Naive thymus-derived CD8-positive, alpha-beta T cell (primary cell): Measurements from ENCODE around the gene KCNJ1. TPM values are rescaled to one million over a fixed set of nuclear protein-coding genes. Genes with fewer than 3 reads are reported as not detected.

Experiments
- ATAC-seq, 2 donors: fragments of 150-1000 bp; cut with Tn5 transposase in 1 of 2; sonication (Bioruptor Pico), chemical (Tn5 transposase) in 1 of 2; 1 replicate in 1 of 2; 2 replicates in 1 of 2; pipeline ENCODE4 v1.10.0; 2021; ENCODE audit warnings: mild to moderate bottlenecking in 2 of 2, moderate library complexity in 2 of 2
- POLR2A ChIA-PET: fragments of 350-600 bp; sonication (Branson Sonifier 250); formaldehyde crosslinking; loops from one replicate; lab custom pipeline; 2021; ENCODE audit warnings: antibody characterized with exemption; lab: Charles Lee
- DNase-seq, 10 donors: peaks; one replicate each; pipeline versions ENCODE4 v3.0.0 to v3.0.0-alpha.2; 2020 to 2022
- H3K27ac Mint-ChIP-seq, 10 donors: one replicate each; pipeline ENCODE4 v1.8.0; 2020 to 2022; ENCODE audit warnings: mild to moderate bottlenecking in 10 of 10, mixed read lengths in 10 of 10, moderate library complexity in 4 of 10, inconsistent platforms in 1 of 10
- H3K27me3 Mint-ChIP-seq, 5 donors: one replicate each; pipeline ENCODE4 v1.8.0; 2021 to 2022; ENCODE audit warnings: mixed read lengths in 5 of 5
- H3K36me3 Mint-ChIP-seq, 3 donors: one replicate each; pipeline ENCODE4 v1.8.0; 2020 to 2022; ENCODE audit warnings: mixed read lengths in 3 of 3, mild to moderate bottlenecking in 2 of 3, inconsistent platforms in 1 of 3
- H3K4me1 Mint-ChIP-seq, 4 donors: one replicate each; pipeline ENCODE4 v1.8.0; 2021 to 2022; ENCODE audit warnings: mixed read lengths in 4 of 4
- H3K4me3 Mint-ChIP-seq, 10 donors: one replicate each; pipeline ENCODE4 v1.8.0; 2020 to 2022; ENCODE audit warnings: mild to moderate bottlenecking in 10 of 10, mixed read lengths in 10 of 10, moderate library complexity in 6 of 10, inconsistent platforms in 1 of 10
- H3K9me3 Mint-ChIP-seq, 9 donors: one replicate each; pipeline ENCODE4 v1.8.0; 2020 to 2022; ENCODE audit warnings: mixed read lengths in 9 of 9, mild to moderate bottlenecking in 3 of 9, inconsistent platforms in 1 of 9, moderate library complexity in 1 of 9
- polyA plus RNA-seq, 3 donors: library from polyadenylated mRNA; unstranded; fragments of 300-500 nt; fragmentation: Illumina TruSeq; gene quantifications; one replicate each; pipeline ENCODE4 v1.2.3, GENCODE V29; 2021
- total RNA-seq, 8 experiments: library from RNA in 2 of 8; stranded (reverse) in 2 of 8; gene quantifications; one replicate each; pipeline ENCODE4 v1.2.3 and lab custom pipeline; 2021 to 2026

The KCNJ1 gene
- total and polyA plus RNA-seq, 5 experiments from 2014 or later, result not detected

- Mint-ChIP-seq H3K4me3 (no peak overlapping the region), H3K4me1 (peaks cover 0 to 24% (median 8%) of the 10 kb centered on the region in 4 donors), H3K27me3 (peaks cover 29 to 93% (median 67%) of the 10 kb centered on the region in 5 donors), H3K36me3 (peaks cover 0 to 2% (median 0%) of the 10 kb centered on the region in 3 donors), H3K27ac (no peak overlapping the region), H3K9me3 (no peaks in the 10 kb centered on the region)
- POLR2A ChIA-PET, result interaction anchor here (0.5 kb wide), 1 partner anchor 115 kb away, joined by 3 read pairs; no protein-coding TSS in a partner anchor
- DNase-seq (no peak), ATAC-seq (no peak)
Observed at GRCh38 chr11:128888034-128888985, 21.2 kb upstream of the KCNJ1 start.

- H3K4me3 Mint-ChIP-seq, result no peak overlapping the region
- POLR2A ChIA-PET, result interaction anchor here (1.4 kb wide), 1 partner anchor 70 kb away, joined by 4 read pairs; no protein-coding TSS in a partner anchor
- H3K36me3 Mint-ChIP-seq, result peaks cover 0 to 2% (median 0%) of the 10 kb centered on the region in 3 donors
- no peak overlapping the region for H3K27ac Mint-ChIP-seq
- peaks cover 0 to 17% (median 5%) of the 10 kb centered on the region in 4 donors for H3K4me1 Mint-ChIP-seq
- DNase-seq, result no peak
- ATAC-seq, result peak in 1 of 2 donors; percentile 20
- H3K9me3 Mint-ChIP-seq, result no peaks in the 10 kb centered on the region
- peaks cover 32 to 93% (median 68%) of the 10 kb centered on the region in 5 donors for H3K27me3 Mint-ChIP-seq
Observed at GRCh38 chr11:128886406-128887124, 19.5 kb upstream of the KCNJ1 start.

GRCh38 chr11:128884703-128885338, 17.7 kb upstream of the KCNJ1 start:
- H3K27ac Mint-ChIP-seq, result no peak overlapping the region
- no peaks in the 10 kb centered on the region for H3K9me3 Mint-ChIP-seq
- H3K4me1 Mint-ChIP-seq, result peaks cover 0 to 11% (median 0%) of the 10 kb centered on the region in 4 donors
- DNase-seq (peak in 8 of 10 donors; percentile 33 to 71 (median 58)), ATAC-seq (peak; percentile 75 to 83)
- H3K36me3 Mint-ChIP-seq, result no peaks in the 10 kb centered on the region
- H3K4me3 Mint-ChIP-seq, result no peak overlapping the region
- POLR2A ChIA-PET, result interaction anchor here (0.9 kb wide), 1 partner anchor 34 kb away, joined by 5 read pairs; no protein-coding TSS in a partner anchor
- peaks cover 28 to 95% (median 65%) of the 10 kb centered on the region in 5 donors for H3K27me3 Mint-ChIP-seq

GRCh38 chr11:128884054-128884453, 17.0 kb upstream of the KCNJ1 start:
- Mint-ChIP-seq H3K9me3 (no peaks in the 10 kb centered on the region), H3K4me3 (no peak overlapping the region), H3K27me3 (peaks cover 25 to 88% (median 60%) of the 10 kb centered on the region in 5 donors), H3K4me1 (peaks cover 0 to 9% (median 0%) of the 10 kb centered on the region in 4 donors), H3K36me3 (no peaks in the 10 kb centered on the region), H3K27ac (no peak overlapping the region)
- POLR2A ChIA-PET, result no interaction called here
- no peak for DNase-seq
- no peak for ATAC-seq

GRCh38 chr11:128882451-128882850, 15.4 kb upstream of the KCNJ1 start:
- no peak for DNase-seq
- ATAC-seq, result no peak
- no peak overlapping the region for H3K27ac Mint-ChIP-seq
- peaks cover 0 to 9% (median 0%) of the 10 kb centered on the region in 4 donors for H3K4me1 Mint-ChIP-seq
- peaks cover 24 to 74% (median 51%) of the 10 kb centered on the region in 5 donors for H3K27me3 Mint-ChIP-seq
- H3K9me3 Mint-ChIP-seq, result no peaks in the 10 kb centered on the region
- H3K4me3 Mint-ChIP-seq, result no peak overlapping the region
- no peaks in the 10 kb centered on the region for H3K36me3 Mint-ChIP-seq
- POLR2A ChIA-PET, result no interaction called here

GRCh38 chr11:128881221-128881620, 14.1 kb upstream of the KCNJ1 start:
- no peaks in the 10 kb centered on the region for H3K9me3 Mint-ChIP-seq
- no peaks in the 10 kb centered on the region for H3K36me3 Mint-ChIP-seq
- no peak overlapping the region for H3K27ac Mint-ChIP-seq
- H3K4me3 Mint-ChIP-seq, result no peak overlapping the region
- peaks cover 24 to 70% (median 47%) of the 10 kb centered on the region in 5 donors for H3K27me3 Mint-ChIP-seq
- H3K4me1 Mint-ChIP-seq, result no peaks in the 10 kb centered on the region
- POLR2A ChIA-PET, result interaction anchor here (0.6 kb wide), 1 partner anchor 1026 kb away, joined by 3 read pairs; no protein-coding TSS in a partner anchor
- DNase-seq, result no peak
- no peak for ATAC-seq

- POLR2A ChIA-PET, result no interaction called here
- H3K9me3 Mint-ChIP-seq, result no peaks in the 10 kb centered on the region
- no peaks in the 10 kb centered on the region for H3K4me1 Mint-ChIP-seq
- no peak overlapping the region for H3K27ac Mint-ChIP-seq
- no peak overlapping the region for H3K4me3 Mint-ChIP-seq
- DNase-seq (no peak), ATAC-seq (no peak)
- H3K36me3 Mint-ChIP-seq, result no peaks in the 10 kb centered on the region
- peaks cover 19 to 56% (median 42%) of the 10 kb centered on the region in 5 donors for H3K27me3 Mint-ChIP-seq
Observed at GRCh38 chr11:128879817-128880216, 12.7 kb upstream of the KCNJ1 start.

- POLR2A ChIA-PET, result no interaction called here
- no peaks in the 10 kb centered on the region for H3K9me3 Mint-ChIP-seq
- peaks cover 14 to 43% (median 33%) of the 10 kb centered on the region in 5 donors for H3K27me3 Mint-ChIP-seq
- DNase-seq, result no peak
- H3K27ac Mint-ChIP-seq, result no peak overlapping the region
- no peaks in the 10 kb centered on the region for H3K36me3 Mint-ChIP-seq
- no peaks in the 10 kb centered on the region for H3K4me1 Mint-ChIP-seq
- no peak for ATAC-seq
- H3K4me3 Mint-ChIP-seq, result no peak overlapping the region
Observed at GRCh38 chr11:128878455-128878854, 11.4 kb upstream of the KCNJ1 start.

GRCh38 chr11:128877726-128878125, 10.6 kb upstream of the KCNJ1 start:
- Mint-ChIP-seq H3K36me3 (no peaks in the 10 kb centered on the region), H3K4me1 (peaks cover 0 to 5% (median 2%) of the 10 kb centered on the region in 4 donors), H3K9me3 (no peaks in the 10 kb centered on the region), H3K27ac (no peak overlapping the region), H3K27me3 (peaks cover 8 to 35% (median 26%) of the 10 kb centered on the region in 5 donors), H3K4me3 (no peak overlapping the region)
- ATAC-seq (no peak), DNase-seq (no peak)
- POLR2A ChIA-PET, result no interaction called here

GRCh38 chr11:128876133-128876650, 9.1 kb upstream of the KCNJ1 start:
- Mint-ChIP-seq H3K36me3 (no peaks in the 10 kb centered on the region), H3K27ac (no peak overlapping the region), H3K27me3 (peaks cover 7 to 20% (median 15%) of the 10 kb centered on the region in 5 donors), H3K4me3 (no peak overlapping the region), H3K9me3 (no peaks in the 10 kb centered on the region), H3K4me1 (peaks cover 0 to 12% (median 2%) of the 10 kb centered on the region in 4 donors)
- ATAC-seq (no peak), DNase-seq (no peak)
- POLR2A ChIA-PET, result no interaction called here

GRCh38 chr11:128874427-128874826, 7.3 kb upstream of the KCNJ1 start:
- Mint-ChIP-seq H3K36me3 (no peaks in the 10 kb centered on the region), H3K4me3 (no peak overlapping the region), H3K27me3 (peaks cover 4 to 15% (median 8%) of the 10 kb centered on the region in 5 donors), H3K9me3 (no peaks in the 10 kb centered on the region), H3K4me1 (peaks cover 0 to 12% (median 2%) of the 10 kb centered on the region in 4 donors), H3K27ac (no peak overlapping the region)
- DNase-seq (no peak), ATAC-seq (no peak)
- POLR2A ChIA-PET, result no interaction called here

GRCh38 chr11:128872594-128872993, 5.5 kb upstream of the KCNJ1 start:
- Mint-ChIP-seq H3K27me3 (peaks cover 0 to 10% (median 7%) of the 10 kb centered on the region in 5 donors), H3K4me1 (peaks cover 0 to 12% (median 2%) of the 10 kb centered on the region in 4 donors), H3K27ac (peak overlapping the region in 2 of 10 donors; percentile 61 to 64), H3K36me3 (no peaks in the 10 kb centered on the region), H3K4me3 (no peak overlapping the region), H3K9me3 (no peaks in the 10 kb centered on the region)
- POLR2A ChIA-PET, result interaction anchor here (0.6 kb wide), 1 partner anchor 437 kb away, joined by 5 read pairs; no protein-coding TSS in a partner anchor
- ATAC-seq, result no peak
- no peak for DNase-seq
